Left lung (tissue), 10 donors: ENCODE data around the gene ZNF786. TPM values are rescaled to one million over a fixed set of nuclear protein-coding genes. Genes with fewer than 3 reads are reported as not detected.
"Not testable (repeated sequence)": the region's sequence is repeated elsewhere in the genome, so short reads cannot be mapped to it uniquely, and the experiment has no call there.

Experiments used
- ATAC-seq: fragments of 200-7000 bp; cut with Tn5 transposase; one replicate; pipeline ENCODE4 v1.9.1; 2020; ENCODE audit warnings: moderate library complexity
- DNase-seq, 4 donors: peaks; one replicate each; pipeline ENCODE4 v3.0.0-alpha.2; 2013 to 2020
- H3K27ac ChIP-seq, 2 donors: fragments of 200-600 bp; sonication (generic) in 1 of 2; one replicate each; pipeline versions ENCODE4 v1.5.0 to v1.8.0; 2020 to 2021
- H3K27me3 ChIP-seq, 2 donors: fragments of 200-600 bp; sonication (generic) in 1 of 2; one replicate each; pipeline versions ENCODE4 v1.5.0 to v1.8.0; 2020 to 2021
- H3K36me3 ChIP-seq, 2 donors: fragments of 200-600 bp; sonication (generic) in 1 of 2; one replicate each; pipeline versions ENCODE4 v1.5.0 to v1.8.0; 2020 to 2021
- H3K4me1 ChIP-seq, 2 donors: fragments of 200-600 bp; one replicate each; pipeline ENCODE4 v1.8.0; 2021
- H3K4me3 ChIP-seq, 2 donors: fragments of 200-600 bp; sonication (generic) in 1 of 2; one replicate each; pipeline versions ENCODE4 v1.5.0 to v1.8.0; 2020 to 2021; ENCODE audit warnings: mild to moderate bottlenecking in 1 of 2
- H3K9me3 ChIP-seq, 2 donors: fragments of 200-600 bp; sonication (generic) in 1 of 2; one replicate each; pipeline versions ENCODE4 v1.5.0 to v1.8.0; 2020 to 2021
- CTCF ChIP-seq, 2 donors: fragments of 200-600 bp; sonication (generic) in 1 of 2; IDR thresholded peaks; one replicate each; pipeline versions ENCODE4 v1.5.0 to v1.8.0; 2021; ENCODE audit warnings: antibody characterized with exemption in 2 of 2
- intact Hi-C, 2 donors: fragments of 100-400 bp; cut with DNase I; formaldehyde crosslinking; loops; one replicate each; pipeline versions ENCODE4 v1.11.2 to v1.14.2; 2022
- polyA plus RNA-seq, 6 donors: library from polyadenylated mRNA; unstranded; fragments of 120-200 nt; gene quantifications; one replicate each; pipeline ENCODE4 v1.2.1, GENCODE V29; 2013; ENCODE audit not compliant: insufficient read length in 6 of 6
- total RNA-seq, 2 donors: library from RNA; stranded (reverse); fragmentation: NEBNext Ultra II Directional; extraction: Animal tissue kit (Norgen Biotek cat#: 25700); gene quantifications; one replicate each; pipeline ENCODE4 v1.2.1, GENCODE V29; 2021
- donor health status: DM: no; HTN: yes; CAD: no.
- donor health status: DM: no; HTN: no; CAD: no.

ZNF786 gene
- total and polyA plus RNA-seq, 8 donors: 5.2 to 8.7 (median 6.9) TPM

- no peak for DNase-seq
- Histone ChIP-seq H3K36me3 (peaks cover 0 to 11% of the 10 kb centered on the region in 2 donors), H3K9me3 (no peaks in the 10 kb centered on the region), H3K4me3 (no peak overlapping the region), H3K27ac (no peak overlapping the region), H3K27me3 (no peaks in the 10 kb centered on the region), H3K4me1 (no peaks in the 10 kb centered on the region)
- intact Hi-C loops: no loop called here
- TF ChIP-seq CTCF (IDR thresholded peaks at IDR 0.05): no peak
- no peak for ATAC-seq
These were observed 8.5 kb upstream of the ZNF786 start for GRCh38 chr7:149099058-149099457.

- no peaks in the 10 kb centered on the region for H3K9me3 ChIP-seq
- H3K27ac ChIP-seq: no peak overlapping the region
- DNase-seq (no peak), ATAC-seq (no peak)
- peaks cover 0 to under 1% of the 10 kb centered on the region in 2 donors for H3K4me1 ChIP-seq
- no peak for TF ChIP-seq CTCF (IDR thresholded peaks at IDR 0.05)
- intact Hi-C loops: no loop called here
- no peaks in the 10 kb centered on the region for H3K36me3 ChIP-seq
- no peak overlapping the region for H3K4me3 ChIP-seq
- no peaks in the 10 kb centered on the region for H3K27me3 ChIP-seq
These were observed 6.6 kb upstream of the ZNF786 start for GRCh38 chr7:149097088-149097487.

GRCh38 chr7:149093228-149093627 is 2.7 kb upstream of the ZNF786 start:
- H3K27me3 ChIP-seq: no peaks in the 10 kb centered on the region
- DNase-seq: no peak
- no peak for TF ChIP-seq CTCF (IDR thresholded peaks at IDR 0.05)
- H3K4me3 ChIP-seq: no peak overlapping the region
- ATAC-seq: no peak
- intact Hi-C loops: no loop called here
- no peaks in the 10 kb centered on the region for H3K9me3 ChIP-seq
- H3K27ac ChIP-seq: no peak overlapping the region
- H3K36me3 ChIP-seq: no peaks in the 10 kb centered on the region
- H3K4me1 ChIP-seq: peaks cover 0 to 24% of the 10 kb centered on the region in 2 donors

- intact Hi-C loops, H3K9me3 ChIP-seq, H3K27me3 ChIP-seq, H3K36me3 ChIP-seq, DNase-seq, H3K4me3 ChIP-seq, ATAC-seq: not testable (repeated sequence)
- H3K27ac ChIP-seq: peak overlapping the region in 1 of 2 donors; percentile 97
- peaks cover 0 to 32% of the 10 kb centered on the region in 2 donors for H3K4me1 ChIP-seq
These were observed 1.7 kb upstream of the ZNF786 start for GRCh38 chr7:149092244-149092643.

GRCh38 chr7:149087376-149087775 is 3.1 kb downstream of the ZNF786 start:
- intact Hi-C loops: loop anchor here in 1 of 2 donors (10.0 kb wide), 1 partner anchor 83 kb away; no protein-coding TSS in a partner anchor
- Histone ChIP-seq H3K36me3 (no peaks in the 10 kb centered on the region), H3K4me1 (peaks cover 0 to 39% of the 10 kb centered on the region in 2 donors), H3K27me3 (no peaks in the 10 kb centered on the region), H3K27ac (no peak overlapping the region), H3K9me3 (peaks cover 0 to 3% of the 10 kb centered on the region in 2 donors), H3K4me3 (no peak overlapping the region)
- DNase-seq (no peak), ATAC-seq (no peak)
- no peak for TF ChIP-seq CTCF (IDR thresholded peaks at IDR 0.05)

- intact Hi-C loops: loop anchor here in 1 of 2 donors (10.0 kb wide), 1 partner anchor 81 kb away; no protein-coding TSS in a partner anchor
- no peak for TF ChIP-seq CTCF (IDR thresholded peaks at IDR 0.05)
These were observed 4.7 kb downstream of the ZNF786 start for GRCh38 chr7:149085866-149086265.

More at GRCh38 chr7:149085866-149086265, 4.7 kb downstream of the ZNF786 start:
- Histone ChIP-seq H3K36me3 (no peaks in the 10 kb centered on the region), H3K4me1 (peaks cover 0 to 34% of the 10 kb centered on the region in 2 donors), H3K9me3 (peaks cover 0 to 3% of the 10 kb centered on the region in 2 donors), H3K27me3 (no peaks in the 10 kb centered on the region), H3K4me3 (no peak overlapping the region), H3K27ac (no peak overlapping the region)
- ATAC-seq (no peak), DNase-seq (no peak)
